Measurements from ENCODE around the gene ST6GAL1.
"Not testable (repeated sequence)": the region's sequence is repeated elsewhere in the genome, so short reads cannot be mapped to it uniquely, and the experiment has no call there.

ST6GAL1 gene

DNA sequence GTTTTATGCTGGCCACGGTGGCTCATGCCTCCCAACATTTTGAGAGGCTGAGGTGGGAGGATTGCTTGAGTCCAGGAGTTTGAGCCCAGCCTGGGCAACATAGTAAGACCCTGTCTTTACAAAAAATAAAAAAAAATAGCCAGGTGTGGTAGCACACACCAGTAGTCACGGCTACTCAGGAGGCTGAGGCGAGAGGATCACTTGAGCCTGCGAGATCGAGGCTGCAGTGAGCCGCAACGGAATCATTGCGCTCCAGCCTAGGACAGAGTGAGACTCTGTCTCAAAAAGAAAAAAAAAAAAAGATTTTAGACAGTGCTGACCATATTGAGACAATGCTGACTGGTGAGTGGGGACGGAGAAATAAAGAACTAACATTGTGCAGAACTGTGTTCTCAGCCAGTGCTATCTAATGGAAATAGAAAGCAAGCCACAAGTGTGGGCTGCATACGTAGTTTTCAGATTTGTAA is 67.2 kb downstream of the ST6GAL1 start:
- no peak for DNase-seq

DNA sequence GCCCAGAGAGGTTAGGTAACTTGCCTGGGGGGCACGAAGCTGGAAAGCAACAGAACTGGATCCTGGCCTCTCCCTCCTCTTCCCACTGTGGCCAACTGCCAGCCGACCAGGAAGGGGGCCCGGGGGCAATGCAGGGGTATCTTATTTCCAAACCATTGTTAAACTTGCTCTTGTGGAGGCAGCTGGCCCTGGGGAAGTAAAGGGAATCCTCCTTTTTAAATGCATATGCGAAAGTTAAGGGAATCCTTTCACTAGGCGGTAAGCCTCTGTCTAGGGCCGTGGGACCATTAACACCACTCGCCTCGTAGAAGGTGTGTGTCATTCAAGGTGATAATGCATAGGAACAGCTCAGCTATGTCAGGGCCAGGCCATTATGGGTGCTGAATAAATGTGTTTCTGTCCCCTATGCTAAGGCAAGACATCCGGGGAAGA is 68.6 kb downstream of the ST6GAL1 start:
- peak; percentile 26 for DNase-seq

DNA sequence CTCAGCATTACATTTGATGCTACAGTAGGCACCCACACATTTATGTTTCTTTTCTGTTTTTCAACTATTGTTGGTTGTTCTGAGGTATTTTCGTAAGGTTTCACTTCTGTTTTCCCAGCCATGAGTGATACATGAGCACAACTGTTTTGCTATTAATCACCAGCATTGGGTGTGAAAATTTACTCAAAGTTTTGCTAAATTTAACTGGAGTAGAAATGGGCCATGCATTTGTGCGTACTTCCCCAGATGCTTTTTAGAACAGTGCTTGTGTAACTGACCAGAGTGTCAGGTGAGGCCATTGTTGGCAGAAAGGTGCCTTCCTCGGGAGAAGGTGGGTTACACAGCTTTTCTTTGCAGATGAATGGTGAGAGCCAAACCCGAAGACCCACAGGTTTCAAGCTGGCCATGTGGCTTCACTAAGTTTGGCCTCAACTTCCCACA is 70.4 kb downstream of the ST6GAL1 start:
- DNase-seq: no peak

DNA sequence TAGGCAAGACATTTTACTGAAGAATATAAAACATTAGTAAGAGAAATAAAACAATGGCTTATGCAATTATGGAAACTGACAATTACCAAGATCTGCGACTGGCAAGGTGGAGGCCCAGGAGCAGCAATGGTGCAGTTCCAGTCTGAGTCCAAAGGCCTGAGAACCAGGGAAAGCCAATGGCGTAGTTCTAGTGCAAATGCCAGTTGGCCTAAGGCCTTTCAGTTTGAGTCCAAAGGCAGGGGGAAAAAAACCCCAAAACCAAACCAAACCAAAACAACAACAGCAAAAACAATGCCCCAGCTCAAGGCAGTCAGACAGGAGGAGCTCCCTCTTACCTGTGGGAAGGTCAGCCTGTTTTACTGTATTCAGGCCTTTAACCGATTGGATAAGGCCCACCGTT is 72.6 kb downstream of the ST6GAL1 start:
- no peak for DNase-seq

DNA sequence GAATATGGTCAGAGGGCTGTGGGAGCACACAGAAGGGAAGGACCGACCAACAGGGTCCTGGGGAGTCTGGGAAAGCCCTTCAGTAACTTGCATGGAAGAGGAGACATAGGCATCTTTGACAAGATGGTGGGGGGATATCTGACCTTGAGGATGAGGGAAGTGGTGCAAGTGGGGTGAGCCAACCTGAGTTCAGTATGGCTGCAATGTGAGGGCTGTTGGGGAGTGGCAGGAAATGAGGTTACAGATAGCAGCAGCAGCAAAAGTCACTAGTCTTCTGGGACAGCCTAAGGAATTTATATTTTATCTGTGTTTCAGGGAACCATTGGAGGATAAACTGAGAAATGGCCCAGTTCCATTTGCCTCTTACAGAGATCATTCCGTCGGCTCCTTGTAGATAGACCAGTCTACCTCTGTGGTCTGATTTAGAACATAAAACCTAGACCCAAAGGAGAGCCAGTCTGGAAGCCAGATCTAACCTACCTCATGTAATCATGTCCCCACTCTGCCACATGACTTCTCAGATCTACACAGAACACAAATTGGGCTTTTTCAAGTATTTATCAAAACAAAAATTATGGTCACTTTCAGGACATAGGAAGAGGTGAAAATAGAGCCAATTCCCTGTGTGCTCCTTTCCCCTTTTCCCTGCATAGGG is 75.6 kb downstream of the ST6GAL1 start:
- no peak for DNase-seq

DNA sequence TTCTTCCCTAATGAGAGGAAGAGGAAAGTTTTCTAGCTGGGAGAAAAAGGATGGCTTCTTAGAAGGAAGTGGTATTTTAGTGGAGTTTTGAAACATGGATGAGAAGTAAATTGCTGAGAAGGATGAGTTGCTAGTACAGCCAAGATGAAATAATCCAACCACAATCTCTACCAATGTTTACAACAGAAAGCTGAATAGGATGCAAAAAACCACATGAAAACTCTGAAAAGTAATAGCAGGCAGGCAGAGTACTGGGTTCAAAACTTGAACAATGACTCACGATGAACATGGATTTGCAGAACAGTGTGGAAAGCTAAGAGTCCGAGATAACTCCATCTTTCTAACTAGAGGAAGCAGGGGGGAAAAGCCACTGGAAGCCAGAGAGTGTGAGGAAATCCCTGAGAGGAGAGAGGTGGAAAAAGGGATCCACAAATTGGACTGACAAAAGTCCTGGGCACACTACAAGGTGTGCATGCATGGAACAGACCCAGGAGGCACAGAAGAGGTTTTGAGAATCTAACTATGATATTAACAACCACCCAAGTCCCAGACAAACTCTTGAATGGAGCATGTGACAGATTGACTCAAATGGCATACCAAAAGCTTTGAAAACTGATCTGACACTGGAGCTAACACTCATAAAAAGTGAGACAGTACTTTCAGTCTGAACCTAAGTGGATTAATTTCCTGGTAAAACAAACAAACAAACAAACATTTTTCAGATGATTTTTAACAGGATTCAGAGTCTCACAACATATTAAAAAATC is 76.7 kb downstream of the ST6GAL1 start:
- no peak for DNase-seq

DNA sequence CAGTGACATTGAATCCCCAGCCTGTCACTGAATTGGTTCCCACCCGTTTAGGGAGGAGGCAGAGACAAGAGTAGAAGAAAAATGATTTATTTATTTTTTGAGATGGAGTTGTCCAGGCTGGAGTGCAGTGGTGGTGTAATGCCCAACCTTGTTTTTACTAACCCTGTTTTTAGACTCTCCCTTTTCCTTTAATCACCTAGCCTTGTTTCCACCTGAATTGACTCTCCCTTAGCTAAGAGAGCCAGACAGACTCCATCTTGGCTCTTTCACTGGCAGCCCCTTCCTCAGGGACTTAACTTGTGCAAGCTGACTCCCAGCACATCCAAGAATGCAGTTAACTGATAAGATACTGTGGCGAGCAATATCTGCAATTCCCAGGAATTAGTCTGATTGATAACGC is 80.1 kb downstream of the ST6GAL1 start:
- DNase-seq: not testable (repeated sequence)

DNA sequence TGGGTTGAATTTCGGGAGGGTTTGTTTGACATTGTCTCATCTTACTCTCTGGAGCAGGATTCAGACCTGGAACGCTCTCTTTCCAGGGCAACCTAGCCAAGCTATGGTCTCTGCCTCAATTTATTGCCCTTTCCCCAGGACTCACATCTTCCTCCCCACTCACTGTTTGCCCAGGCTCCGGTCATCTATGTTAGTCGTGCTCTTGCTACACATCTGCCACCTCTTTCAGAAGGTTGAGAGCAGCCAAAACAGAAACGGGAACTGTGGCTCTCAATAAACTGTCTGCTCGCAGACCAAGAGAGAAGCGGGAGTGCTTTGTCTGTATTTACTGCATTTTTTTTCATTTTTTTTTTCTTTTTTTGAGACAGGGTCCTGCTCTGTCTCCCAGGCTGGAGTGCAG is 81.6 kb downstream of the ST6GAL1 start:
- peak; percentile 63 for DNase-seq

DNA sequence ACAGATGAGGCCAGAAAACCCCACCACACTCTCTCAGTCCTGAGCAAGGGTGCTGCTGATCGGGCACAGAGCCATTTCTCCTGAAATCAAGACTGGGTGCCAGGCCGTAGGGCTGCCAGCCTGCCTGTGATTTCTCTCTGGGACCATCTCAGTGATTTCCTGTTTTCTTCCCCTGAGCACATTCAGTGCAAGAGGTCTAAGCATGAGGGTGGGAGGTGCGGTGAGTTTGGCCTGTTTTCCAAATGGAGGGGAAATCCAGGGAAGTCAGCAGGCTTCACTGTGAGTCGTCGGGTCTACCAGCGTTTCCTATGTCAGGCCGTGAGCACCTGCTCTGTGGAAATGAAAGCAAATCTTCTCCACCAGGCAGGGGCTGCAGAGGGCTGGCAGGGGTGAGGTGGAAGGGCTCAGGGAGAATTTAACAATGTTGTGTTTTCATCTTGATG is 82.3 kb downstream of the ST6GAL1 start:
- peak; percentile 48 for DNase-seq

DNA sequence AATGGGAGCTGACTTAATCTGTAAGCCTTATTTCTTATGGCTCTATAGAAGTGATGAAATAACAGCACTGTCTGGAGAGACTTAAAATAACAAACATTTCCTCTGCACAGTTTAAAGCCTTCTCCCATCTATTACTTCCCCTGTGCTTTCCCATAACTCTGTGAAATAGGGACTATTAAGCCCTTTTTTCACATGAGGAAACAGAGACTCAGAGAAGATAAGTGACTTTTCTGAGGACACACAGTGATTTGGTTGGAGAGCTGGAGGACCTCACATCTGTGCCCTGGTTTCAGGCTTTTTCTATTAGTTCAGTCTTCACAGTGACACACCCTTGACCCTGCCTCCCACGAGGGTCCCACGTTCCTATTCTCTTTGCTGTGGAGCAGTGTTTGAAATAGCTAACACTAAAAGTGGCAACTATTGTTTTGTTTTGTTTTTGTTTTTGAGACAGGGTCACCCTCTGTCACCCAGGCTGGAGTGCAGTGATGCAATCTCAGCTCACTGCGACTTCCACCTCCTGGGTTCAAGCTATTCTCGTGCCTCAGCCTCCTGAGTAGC is 82.9 kb downstream of the ST6GAL1 start:
- DNase-seq: no peak

DNA sequence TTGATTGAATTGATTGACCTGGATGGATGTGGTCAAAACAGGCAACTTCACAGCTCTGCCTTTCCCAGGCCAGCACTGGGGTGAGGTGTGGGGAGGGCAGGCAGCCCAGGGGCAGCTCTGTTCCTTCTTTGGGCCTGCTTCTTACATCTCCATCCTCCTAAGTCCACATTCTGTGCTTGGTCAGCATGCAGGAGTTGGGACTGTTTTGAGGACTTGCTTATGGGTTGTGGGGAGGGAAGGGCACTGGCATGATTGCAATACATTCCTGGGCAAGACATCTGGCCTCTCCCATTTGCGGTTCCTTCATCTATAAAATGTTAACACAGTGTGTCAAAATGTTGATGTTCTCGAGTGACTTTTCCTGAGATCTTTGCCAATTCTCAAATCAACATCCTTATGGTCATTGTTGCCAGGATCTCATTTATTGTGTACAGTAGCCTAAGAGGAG is 84.1 kb downstream of the ST6GAL1 start:
- no peak for DNase-seq

DNA sequence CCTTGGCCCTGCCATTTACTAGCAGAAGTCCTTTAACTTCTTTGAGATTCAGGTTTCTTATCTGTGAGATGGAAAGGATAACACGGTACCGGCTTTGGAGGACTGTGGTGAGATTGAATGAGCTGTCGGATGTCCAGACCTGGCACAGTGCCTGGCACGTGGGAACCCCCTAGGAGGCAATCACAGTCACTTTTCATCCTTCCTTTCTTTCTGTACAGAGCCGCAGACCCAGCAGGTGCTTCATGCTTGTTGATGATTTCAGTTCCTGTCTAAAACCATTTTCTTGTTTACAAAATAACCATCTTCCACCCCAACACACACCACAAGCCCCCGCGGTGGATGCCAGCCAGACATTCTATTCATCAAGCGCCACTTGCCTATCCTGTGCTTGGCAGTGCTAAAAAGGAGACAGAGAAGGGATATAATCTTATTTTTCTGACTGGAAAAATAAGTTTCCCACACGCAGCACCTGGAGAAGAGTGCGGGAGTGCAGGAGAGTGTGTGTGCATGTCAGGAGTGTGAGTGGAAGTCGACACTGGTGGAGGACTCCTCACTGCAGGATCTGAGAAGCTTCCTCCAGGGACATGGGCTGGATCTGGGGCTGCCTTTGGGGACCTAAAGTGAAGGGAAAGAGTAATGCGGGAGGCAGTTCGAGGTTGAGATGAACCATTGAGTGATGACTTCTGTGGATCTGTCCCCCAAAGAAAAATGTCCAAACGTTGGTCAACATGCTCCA is 85.7 kb downstream of the ST6GAL1 start:
- DNase-seq: peak; percentile 86

DNA sequence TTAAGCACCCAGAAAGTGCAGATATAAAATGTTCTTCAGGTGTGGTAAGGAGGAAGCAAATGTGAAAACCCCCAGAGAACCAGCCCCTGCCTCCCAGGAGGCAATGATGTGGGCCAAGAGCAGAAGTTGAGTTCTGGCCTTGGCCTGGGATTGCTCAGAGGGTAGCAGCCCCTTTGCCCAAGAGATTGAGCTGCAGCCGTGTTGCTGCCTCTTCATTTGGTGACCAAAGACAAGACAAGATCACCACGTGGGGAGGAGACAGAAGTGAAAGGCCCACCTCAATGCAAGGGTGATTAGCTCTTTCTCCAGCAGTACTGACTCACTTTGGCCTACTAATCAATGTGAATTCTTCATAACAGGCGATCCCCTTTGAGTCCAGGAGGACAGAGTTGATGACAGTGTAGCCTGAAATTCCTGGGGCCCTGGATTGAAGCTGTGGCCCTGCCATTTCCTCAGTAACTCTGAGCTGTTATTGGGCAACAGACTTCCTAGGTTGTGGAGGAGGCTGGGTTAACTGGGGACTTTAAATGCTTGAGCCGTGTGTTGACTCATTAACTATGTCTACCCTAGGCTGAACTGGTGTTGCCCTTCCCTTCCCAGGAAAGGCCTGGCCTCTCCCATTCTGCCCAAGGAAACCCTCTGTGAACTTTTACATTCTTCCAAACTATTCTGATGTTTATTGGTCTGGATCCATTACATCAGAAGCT is 86.5 kb downstream of the ST6GAL1 start:
- DNase-seq: no peak

DNA sequence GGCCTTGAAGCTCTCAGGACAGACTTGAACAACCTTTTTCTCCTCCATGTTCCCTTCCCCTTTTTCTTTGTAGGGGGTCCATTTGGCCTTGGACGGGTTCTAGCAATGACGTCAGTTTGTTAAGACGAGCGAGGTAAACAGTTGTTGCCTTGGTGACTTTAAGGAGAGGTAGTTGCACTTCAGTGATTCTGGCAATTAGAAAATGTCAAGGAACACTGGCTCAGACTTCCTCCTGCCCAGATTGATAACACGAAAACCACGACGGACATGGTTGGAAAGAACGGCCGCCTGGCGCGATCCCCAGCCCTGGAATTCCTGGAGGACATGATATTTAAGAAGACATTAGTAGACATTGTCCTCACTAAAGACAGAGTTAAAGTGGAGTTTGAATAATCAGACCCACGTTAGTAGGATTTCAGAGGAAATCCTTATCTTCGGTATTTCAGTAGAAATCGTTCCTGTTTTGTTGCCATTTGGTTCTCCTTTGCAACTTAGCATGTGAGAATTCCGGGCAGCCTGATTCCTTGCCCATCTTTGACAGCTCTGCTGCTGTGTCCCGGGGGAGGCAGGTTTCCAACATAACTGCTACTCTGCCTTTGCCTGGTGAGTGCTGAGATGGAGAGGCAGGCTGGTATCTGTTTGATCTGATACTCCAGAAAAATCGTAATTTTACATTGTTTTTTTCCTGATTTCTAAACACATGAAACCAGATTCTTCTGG is 87.3 kb downstream of the ST6GAL1 start:
- no peak for DNase-seq

DNA sequence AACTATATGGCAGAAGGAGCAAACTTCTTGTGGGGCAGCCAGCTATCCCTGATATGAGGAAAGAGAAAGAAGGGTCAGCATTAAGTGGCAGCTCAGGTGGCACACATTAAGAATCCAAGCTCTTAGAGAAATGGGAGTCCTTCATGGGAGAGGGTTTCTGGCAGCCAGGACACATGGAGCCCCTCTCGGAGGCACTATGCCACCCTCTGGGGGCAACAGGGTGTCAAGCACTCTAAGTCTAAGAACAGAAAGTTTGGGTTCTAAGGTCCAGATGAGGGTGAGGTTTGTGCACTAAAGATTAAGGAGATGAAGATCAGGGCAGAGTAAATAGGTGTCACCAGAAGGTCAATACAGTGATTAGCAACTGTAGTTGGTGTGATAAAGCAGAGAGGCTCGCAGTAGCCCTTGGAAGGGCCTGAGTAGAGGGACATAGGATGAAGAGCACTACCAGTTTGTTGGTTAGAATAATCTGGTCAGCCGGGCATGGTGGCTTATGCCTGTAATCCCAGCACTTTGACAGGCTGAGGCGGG is 89.3 kb downstream of the ST6GAL1 start:
- no peak for DNase-seq

DNA sequence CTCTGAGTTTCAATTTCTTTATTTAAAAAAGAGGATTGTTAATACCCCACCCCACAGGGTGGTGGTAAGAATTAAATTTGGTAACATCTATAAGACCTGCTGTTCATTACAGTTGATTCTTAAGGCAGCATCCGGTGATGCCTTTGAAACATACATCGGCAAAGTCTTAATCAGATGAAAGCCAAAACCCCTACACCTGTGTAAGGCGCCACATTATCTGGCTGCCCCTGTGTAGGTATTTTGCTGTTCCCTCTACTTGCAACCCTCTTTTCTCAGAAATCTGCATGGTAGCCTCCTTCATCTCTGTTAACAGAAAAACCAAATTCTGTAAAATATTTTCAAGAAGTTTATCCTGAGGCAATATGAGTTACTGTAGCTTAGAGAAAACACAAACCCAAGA is 90.0 kb downstream of the ST6GAL1 start:
- DNase-seq: no peak

DNA sequence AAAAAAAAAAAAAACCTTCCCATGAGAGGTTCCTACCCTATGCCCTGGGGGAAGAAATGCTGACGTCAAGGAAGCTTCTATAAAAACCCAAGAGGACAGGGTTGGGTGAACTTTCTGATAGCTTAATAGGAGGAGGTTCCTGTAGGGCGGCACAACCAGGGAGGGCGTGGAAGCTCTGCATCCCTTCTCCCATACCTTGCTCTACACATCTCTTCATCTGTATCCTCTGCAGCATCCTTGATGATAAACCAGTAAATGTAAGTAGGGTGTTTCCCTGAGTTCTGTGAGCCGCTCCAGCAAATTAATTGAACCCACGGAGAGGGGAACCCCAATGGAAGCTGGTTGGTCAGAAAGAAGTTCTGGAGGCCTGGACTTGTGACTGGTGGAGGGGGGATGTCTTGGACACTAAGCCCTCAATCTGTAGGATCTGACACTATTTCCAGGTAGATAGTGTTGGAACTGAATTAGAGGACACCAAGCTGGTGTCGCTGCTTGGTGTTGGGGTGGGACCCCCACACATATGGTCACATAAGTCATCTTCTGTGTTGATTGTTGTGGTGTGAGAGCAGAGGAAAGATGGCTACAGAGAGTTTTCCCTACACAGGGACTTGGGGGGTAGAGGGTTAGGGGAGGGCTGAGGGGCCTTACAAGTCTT is 91.5 kb downstream of the ST6GAL1 start:
- no peak for DNase-seq

DNA sequence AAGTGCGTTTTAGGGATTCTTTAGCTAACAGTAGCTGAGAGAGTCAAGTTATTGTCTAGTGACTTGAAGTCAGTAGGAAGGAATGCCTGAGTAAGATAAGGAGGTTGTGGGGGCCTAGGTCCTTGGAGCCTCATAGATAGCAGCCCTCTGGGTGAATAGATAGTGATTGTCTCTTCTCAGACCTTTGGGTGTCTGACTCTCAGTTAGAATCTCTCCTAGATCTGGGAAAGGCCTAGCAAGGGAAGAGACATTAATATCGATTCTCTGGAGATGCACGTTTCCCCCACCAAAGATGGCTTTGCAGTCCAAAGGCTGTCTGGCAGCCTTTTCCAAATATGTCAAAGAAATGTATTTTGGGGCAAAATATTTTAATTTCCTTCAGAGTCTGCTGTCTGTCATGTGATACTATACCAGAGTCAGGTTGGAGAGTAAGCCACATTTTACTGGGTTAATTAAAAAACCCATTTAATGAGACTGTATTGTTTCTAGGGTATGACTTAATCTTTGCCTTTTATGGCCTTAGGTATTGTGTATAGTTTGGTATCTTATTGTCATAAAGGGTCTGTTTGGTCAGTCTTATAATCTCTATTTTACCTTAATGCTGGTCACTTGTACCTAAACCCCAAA is 92.2 kb downstream of the ST6GAL1 start:
- DNase-seq: no peak

DNA sequence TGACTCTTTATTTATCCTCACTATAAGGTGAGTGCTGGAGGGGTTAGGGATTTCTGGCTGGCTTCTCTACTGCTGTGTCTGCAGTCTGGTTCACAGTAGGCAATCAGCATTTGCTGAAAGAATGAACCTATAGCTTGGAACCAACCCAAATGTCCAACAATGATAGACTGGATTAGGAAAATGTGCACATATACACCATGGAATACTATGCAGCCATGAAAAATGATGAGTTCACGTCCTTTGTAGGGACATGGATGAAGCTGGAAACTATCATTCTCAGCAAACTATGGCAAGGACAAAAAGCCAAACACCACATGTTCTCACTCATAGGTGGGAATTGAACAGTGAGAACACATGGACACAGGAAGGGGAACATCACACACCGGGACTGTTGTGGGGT is 93.0 kb downstream of the ST6GAL1 start:
- not testable (repeated sequence) for DNase-seq

DNA sequence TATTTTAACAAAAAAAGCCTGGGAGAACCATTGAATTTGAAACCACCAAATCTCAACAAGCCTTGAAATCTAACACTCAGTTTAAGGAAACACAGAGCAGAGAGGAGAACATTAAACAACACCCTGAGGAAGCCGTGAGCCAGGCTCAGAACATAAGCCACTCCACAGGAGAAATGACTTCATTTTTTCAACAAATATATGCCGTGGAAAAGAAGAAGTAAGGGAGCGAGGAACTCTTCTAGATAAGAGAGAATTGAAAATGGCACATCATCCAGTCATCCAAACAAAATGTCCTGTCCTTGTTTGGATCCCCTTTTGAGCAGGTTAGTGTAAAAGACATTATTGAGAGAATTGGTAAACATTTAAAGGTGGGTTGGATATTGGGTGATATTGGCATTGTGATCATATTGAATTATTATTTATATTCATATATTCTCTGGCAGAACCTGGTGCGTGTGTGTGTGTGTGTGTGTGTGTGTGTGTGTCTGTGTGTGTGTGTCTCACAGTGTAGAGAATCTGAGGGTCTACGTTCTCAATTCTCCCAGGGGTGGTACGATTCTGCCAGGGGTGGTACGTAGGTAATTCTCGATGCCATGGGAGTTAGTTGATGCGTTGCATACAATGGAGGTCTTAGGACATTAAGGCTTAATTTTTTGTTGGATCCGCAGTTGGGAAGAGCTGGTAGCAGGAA is 94.4 kb downstream of the ST6GAL1 start:
- no peak for DNase-seq
